A673 (cell line): ENCODE results near the gene KDM4D. TPM values are rescaled to one million over a fixed set of nuclear protein-coding genes. Genes with fewer than 3 reads are reported as not detected.

Experiments
- BruUV-seq: library from RNA; stranded (reverse); fragments of 400-500 nt; replicated peaks from 2 replicates; lab custom pipeline; 2021; lab: Mats Ljungman, UMichigan
- CTCF ChIA-PET: fragments of 300-600 bp; sonication (Branson Sonifier 250); formaldehyde crosslinking; loops from one replicate; lab custom pipeline; 2022; ENCODE audit warnings: antibody characterized with exemption; lab: Charles Lee
- POLR2A ChIA-PET: fragments of 300-600 bp; sonication (Branson Sonifier 250); formaldehyde crosslinking; loops from one replicate; lab custom pipeline; 2022; ENCODE audit warnings: antibody characterized with exemption; ENCODE audit not compliant: low non-redundant PET; lab: Charles Lee
- DNase-seq: peaks from one replicate; pipeline ENCODE4 v3.0.0-alpha.2; 2015; ENCODE audit warnings: low spot score
- H3K27ac ChIP-seq: fragments of 200-600 bp; sonication (generic); 2 replicates; pipeline ENCODE4 v1.5.1; 2016; ENCODE audit warnings: mixed run types, low read depth, mild to moderate bottlenecking, mixed read lengths, antibody characterized with exemption, low read length; ENCODE audit not compliant: poor library complexity, severe bottlenecking
- H3K27me3 ChIP-seq: fragments of 200-600 bp; sonication (generic); replicated peaks from 2 replicates; pipeline ENCODE4 v1.6.1; 2017; ENCODE audit warnings: mixed run types, low read depth, mild to moderate bottlenecking, mixed read lengths, antibody characterized with exemption, low read length; ENCODE audit not compliant: insufficient read depth, poor library complexity
- H3K36me3 ChIP-seq: fragments of 200-600 bp; sonication (generic); 2 replicates; pipeline ENCODE4 v1.6.1; 2016; ENCODE audit warnings: mixed run types, mild to moderate bottlenecking, mixed read lengths, antibody characterized with exemption, low read length; ENCODE audit not compliant: insufficient read depth, poor library complexity, severe bottlenecking
- H3K4me1 ChIP-seq: fragments of 200-600 bp; sonication (generic); 2 replicates; pipeline ENCODE4 v1.6.1; 2017; ENCODE audit warnings: mixed run types, mild to moderate bottlenecking, mixed read lengths, antibody characterized with exemption, low read length; ENCODE audit not compliant: insufficient read depth, poor library complexity, severe bottlenecking
- H3K4me3 ChIP-seq: fragments of 200-600 bp; sonication (generic); 2 replicates; pipeline ENCODE4 v1.5.1; 2016; ENCODE audit warnings: low read depth, mixed run types, mild to moderate bottlenecking, mixed read lengths, low read length; ENCODE audit not compliant: poor library complexity, severe bottlenecking
- H3K9me3 ChIP-seq: fragments of 200-600 bp; sonication (generic); 2 replicates; pipeline ENCODE4 v1.6.1; 2016; ENCODE audit warnings: mixed run types, low read depth, mild to moderate bottlenecking, mixed read lengths, antibody characterized with exemption, low read length; ENCODE audit not compliant: poor library complexity, severe bottlenecking
- CTCF ChIP-seq: fragments of 300-800, 200-600 bp; sonication (generic); conservative IDR thresholded peaks from 2 replicates; pipeline ENCODE4 v1.5.1; 2017; ENCODE audit warnings: low read depth, mild to moderate bottlenecking, antibody characterized with exemption, low read length, moderate library complexity, mixed read lengths
- EZH2 ChIP-seq: fragments of 200-600 bp; sonication (generic); IDR thresholded peaks from 2 replicates; pipeline ENCODE4 v1.6.1; 2017; ENCODE audit warnings: borderline replicate concordance, low read depth, mild to moderate bottlenecking, mixed read lengths, antibody characterized with exemption, low read length; ENCODE audit not compliant: poor library complexity, severe bottlenecking
- intact Hi-C: fragments of 100-400 bp; cut with micrococcal nuclease; formaldehyde crosslinking; loops from one replicate; pipeline ENCODE4 v1.10.0; 2022; ENCODE audit not compliant: unreplicated experiment
- total RNA-seq: library from RNA; stranded (reverse); gene quantifications from 2 replicates; pipeline ENCODE4 v1.2.3, GENCODE V29; 2021

The KDM4D gene
- total RNA-seq, 1 experiment from 2014 or later, result 3.0 TPM

GRCh38 chr11:94993400-94993943, 20.0 kb downstream of the KDM4D start:
- POLR2A ChIA-PET, result interaction anchor here (0.6 kb wide), 1 partner anchor 16 kb away, joined by 3 read pairs; no protein-coding TSS in a partner anchor
- H3K4me1 ChIP-seq, result no peaks in the 10 kb centered on the region
- intact Hi-C loops, result no loop called here
- peaks cover 12% of the 10 kb centered on the region for H3K27me3 ChIP-seq
- H3K4me3 ChIP-seq, result no peak overlapping the region
- H3K36me3 ChIP-seq, result no peaks in the 10 kb centered on the region
- no peak overlapping the region for H3K27ac ChIP-seq
- TF ChIP-seq CTCF (no peak), EZH2 (no peak)
- no TSS peak for BruUV-seq
- CTCF ChIA-PET, result no interaction called here
- DNase-seq, result no peak
- no peaks in the 10 kb centered on the region for H3K9me3 ChIP-seq

GRCh38 chr11:94997437-94997836, 23.9 kb downstream of the KDM4D start:
- intact Hi-C loops, result no loop called here
- CTCF ChIA-PET, result no interaction called here
- Histone ChIP-seq H3K9me3 (no peaks in the 10 kb centered on the region), H3K4me1 (no peaks in the 10 kb centered on the region), H3K36me3 (no peaks in the 10 kb centered on the region), H3K4me3 (no peak overlapping the region), H3K27me3 (peaks cover 3% of the 10 kb centered on the region), H3K27ac (no peak overlapping the region)
- no peak for DNase-seq
- no TSS peak for BruUV-seq
- TF ChIP-seq CTCF (peak; percentile 30; the same call in 1 of the 2 replicates), EZH2 (no peak)
- POLR2A ChIA-PET, result interaction anchor here (0.7 kb wide), 1 partner anchor 553 kb away, joined by 3 read pairs; no protein-coding TSS in a partner anchor

- Histone ChIP-seq H3K4me1 (no peaks in the 10 kb centered on the region), H3K9me3 (no peaks in the 10 kb centered on the region), H3K27ac (no peak overlapping the region), H3K27me3 (peaks cover 3% of the 10 kb centered on the region), H3K4me3 (no peak overlapping the region), H3K36me3 (no peaks in the 10 kb centered on the region)
- intact Hi-C loops, result no loop called here
- BruUV-seq, result no TSS peak
- POLR2A ChIA-PET, result no interaction called here
- TF ChIP-seq CTCF, result no peak
- no peak for TF ChIP-seq EZH2
- CTCF ChIA-PET, result no interaction called here
- DNase-seq, result no peak
These were observed 24.8 kb downstream of the KDM4D start for GRCh38 chr11:94998285-94998684.
